Measurements from ENCODE around the gene CHN2.

CHN2 gene

DNA sequence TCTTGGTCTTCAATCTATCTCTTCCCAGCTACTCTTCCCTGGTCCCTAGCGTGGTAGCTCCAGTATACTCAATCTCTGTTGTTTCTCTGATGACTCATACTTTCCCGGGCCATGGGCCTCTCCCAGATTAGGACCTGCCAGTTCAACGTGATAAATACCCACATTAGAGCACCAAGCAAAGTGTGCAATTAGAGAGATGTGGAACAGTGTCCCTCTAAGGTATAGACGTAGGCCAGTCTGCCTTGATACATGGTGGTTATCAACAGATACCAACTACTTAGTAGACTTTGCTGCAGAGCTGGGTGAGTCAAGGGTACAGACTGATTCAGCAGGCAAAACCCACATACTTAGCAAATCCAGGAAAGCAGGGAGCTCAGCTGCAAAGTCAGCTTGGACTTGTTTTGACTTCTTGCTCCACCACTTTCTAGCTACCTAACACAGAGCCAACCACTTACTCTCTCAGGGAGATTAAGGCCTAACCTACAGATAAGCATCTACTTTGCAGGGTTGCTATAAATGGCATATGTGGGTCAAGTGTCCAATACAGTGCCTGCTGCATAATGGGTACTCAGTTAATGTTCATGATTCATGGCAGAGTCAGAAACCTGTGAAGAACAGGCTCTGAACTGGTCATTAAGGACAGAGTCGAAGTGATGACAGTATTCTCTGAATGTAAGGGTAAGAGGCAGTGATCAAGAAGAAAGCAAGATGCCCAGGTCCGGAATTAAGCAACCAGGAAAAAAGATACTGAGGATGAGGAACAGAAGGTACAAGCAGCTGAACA is 176.1 kb downstream of the CHN2 start:
- peak; percentile 68 for DNase-seq

DNA sequence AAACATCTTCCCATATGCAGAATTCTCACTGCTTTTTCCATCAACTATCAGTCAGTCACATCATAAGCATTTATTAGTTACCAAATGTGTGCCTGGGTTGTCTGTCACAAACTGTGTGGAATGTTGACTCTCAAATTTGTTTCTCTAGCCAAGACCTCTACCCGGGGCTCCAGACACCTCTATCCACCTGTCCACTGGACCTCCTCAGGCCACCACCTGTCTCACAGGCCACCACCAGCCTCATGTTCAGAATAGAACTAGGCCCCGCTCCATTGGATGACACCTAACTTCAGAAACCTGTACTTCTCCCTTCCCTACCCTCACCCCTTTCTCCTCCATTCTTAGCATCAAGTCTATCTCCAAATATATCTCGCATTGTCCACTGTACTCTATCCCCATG is 176.9 kb downstream of the CHN2 start:
- no peak for DNase-seq

DNA sequence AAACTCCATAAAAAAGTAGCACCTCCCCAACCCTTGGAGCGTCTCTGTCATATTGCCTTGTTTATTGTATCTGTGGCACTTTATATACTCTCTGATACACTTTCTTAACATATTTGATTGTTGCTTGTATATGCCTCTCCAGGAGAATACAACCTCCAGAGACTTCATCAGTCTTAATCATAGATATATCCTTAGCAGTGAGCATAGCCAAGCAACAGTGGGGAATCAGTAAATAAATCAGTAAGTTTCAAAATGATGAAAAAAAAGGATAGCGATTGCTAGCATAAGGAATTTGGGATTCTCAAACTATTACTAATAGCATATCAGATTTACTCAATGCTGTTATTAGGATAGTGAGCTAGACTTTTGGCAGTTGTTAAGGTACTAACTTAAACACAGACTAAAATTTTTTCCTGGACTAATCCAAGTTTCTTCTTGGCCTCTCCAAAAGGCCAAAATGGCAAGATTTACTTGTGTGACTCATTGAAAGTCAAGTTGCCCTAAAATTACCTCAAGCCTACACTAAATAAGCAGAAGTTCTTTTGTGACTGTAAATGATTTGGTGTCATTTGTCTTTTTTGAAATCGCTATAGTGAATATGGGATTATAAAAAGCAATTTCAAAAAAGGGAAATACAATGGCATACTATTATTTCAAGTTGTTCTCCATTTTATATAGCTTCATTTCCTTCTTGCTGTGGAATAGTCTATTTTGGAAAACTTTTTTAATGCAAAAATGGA is 177.9 kb downstream of the CHN2 start:
- DNase-seq: no peak

DNA sequence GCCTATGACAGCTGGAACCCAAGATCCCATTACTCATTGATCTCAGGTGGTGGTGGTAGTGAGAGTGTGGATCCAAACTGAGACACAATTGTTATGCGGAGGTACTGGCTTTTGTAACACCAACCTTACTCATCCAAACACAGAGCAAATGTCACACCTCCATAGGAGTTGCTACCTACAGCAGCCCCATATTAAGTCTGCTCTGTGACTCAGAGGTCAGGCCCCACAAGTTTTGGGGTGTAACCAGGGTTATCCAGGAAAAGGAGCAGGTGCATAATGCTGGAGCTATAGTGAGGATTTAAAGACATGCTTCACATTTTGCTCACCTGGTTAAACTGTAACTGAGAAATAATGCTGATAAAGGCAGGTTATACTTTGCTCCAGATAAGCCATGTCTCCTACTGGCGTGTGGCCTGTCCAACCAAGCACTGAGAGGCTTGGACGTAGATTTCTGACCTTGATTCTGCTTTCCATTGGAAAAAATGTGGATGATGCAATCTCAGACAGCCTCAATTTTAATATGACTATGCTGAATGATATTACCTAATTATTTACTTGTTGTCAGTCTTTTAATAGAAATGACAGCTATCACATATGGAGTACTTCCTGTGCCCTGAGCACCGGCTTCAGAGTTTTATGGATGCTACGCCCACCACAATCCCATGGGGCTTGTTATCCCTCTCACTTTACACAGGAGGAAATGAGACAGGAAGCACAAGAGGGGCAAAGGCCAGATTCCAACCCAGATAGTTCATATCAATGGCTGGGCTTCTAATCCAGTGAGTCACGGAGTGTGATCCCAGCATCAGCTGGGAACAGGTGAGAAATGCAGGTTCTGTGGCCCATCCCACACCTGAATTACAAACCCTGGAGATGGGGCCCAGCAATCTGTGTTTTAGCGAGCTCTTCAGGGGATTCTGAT is 181.3 kb downstream of the CHN2 start:
- peak; percentile 92 for DNase-seq

DNA sequence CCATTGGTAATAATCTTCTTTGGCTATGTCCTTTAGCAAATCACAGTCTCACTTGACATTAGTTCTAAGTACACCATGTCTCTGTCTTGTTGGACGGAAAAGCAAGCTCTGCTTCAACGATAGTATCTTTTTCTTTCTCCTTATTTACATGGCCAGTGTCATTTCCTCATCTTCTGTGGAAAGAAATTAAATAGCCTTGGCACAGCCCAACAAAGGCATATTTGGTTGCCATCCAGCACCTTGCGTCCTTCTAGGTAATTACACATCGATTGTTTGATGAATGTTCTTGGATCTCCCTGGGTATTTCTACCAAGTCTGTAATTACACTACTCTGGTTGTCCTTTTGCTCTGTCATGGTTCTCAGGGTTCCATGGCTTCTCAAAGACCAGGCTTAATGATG is 183.1 kb downstream of the CHN2 start:
- DNase-seq: no peak

DNA sequence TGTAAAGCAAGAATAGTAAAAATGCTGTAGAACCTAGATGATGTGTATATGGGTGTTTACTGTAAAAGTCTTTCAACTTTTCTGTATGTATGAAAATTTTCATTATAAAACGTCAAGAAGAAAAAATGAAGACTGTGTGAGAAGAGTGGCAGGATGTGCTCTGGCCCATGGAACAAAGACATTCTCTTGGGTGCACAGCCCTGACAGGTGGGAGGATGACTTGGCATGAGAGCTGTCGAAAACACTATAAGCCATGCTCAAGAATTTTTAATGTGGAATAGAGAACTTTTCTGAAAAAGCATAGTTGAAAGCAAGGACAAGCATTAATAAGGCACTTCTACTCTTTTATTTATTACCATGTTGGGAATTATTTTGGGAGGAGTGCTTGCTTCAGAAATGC is 185.0 kb downstream of the CHN2 start:
- no peak for DNase-seq

DNA sequence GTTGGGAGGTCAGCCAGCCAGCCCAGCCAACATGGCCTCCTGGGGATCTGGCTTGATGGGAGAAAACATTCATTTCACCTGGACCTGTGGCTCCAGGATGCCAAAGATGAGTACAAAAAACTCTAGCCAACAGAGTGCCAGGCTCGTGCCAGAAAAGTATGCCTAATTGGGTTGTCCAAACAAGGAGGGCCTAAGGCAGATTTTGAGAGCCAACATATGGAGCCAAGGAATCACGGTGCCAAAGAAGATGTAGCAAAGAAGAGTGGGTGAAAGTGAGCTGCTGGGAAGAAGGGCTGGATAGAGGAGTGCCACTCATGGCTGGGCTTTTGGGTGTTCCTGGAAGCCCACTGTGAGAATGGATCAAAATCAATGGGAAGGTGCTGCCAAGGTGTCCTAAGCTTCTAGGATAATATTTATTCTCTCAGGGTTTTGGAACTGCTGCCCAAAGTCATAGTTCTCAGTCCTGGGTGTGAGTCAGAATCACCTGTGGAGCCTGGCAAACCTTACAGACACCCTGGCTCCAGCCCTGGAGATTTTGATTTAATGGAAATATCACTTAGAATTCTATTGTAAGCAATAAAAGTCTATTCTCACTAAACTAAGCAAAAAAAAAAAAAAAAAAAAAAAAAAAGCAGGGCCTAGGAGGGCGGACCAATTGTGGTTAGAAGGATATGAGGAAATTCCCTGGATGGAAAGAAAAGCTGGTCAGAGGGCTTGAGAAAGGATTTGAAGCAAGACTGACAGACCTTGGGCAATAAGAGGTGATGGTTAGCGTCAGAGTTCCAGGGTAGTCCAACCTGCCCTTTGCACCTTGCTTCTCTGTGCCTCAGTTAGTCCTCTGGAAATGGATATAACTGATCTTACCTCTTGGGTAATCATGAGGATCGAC is 186.9 kb downstream of the CHN2 start:
- no peak for DNase-seq

DNA sequence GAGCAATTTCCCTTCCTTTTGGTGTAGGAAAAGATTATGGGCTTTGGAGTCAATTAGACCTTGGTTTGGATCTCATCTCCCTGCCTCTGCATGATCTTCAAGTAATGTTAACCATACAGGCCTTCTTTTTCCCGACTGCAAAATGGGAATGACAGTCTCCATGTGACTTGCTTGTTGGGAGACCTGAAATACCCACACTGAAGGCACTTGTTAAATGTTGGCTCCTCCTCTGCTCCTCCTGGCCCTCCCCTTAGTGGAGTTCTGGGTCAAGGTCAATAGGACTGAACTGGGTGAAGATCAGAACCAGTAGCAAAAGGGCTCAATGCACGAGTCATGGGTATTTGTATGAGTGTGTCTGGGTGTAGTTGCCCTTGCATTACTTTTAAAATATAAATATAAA is 189.7 kb downstream of the CHN2 start:
- no peak for DNase-seq

DNA sequence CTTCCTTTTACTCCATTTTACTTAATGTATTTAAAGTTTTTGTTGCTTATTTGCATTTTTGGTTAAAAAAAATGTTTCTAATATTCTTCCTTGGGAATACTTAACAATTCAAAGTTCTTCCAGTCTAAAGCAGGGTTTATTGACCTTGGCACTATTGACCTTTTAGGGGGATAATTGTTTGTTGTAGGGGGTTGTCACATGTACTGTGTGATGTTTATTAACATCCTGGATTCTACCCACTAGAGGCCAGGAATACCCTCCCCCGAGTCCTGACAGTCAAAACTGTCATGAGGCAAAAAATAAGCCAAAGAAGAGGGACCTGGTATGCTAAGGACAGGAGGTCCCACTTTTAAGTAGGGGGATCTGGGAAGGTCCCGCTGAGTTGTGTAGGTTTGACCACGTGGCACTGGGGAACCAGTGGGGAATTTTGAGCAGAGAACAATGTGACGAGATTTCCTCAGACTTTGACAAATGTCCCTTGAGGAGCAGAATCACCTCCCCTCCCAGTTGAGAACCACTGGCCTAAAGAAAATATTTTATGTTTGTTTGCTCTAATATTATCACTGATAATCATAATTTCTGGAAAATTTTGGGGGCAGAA is 190.7 kb downstream of the CHN2 start:
- no peak for DNase-seq

DNA sequence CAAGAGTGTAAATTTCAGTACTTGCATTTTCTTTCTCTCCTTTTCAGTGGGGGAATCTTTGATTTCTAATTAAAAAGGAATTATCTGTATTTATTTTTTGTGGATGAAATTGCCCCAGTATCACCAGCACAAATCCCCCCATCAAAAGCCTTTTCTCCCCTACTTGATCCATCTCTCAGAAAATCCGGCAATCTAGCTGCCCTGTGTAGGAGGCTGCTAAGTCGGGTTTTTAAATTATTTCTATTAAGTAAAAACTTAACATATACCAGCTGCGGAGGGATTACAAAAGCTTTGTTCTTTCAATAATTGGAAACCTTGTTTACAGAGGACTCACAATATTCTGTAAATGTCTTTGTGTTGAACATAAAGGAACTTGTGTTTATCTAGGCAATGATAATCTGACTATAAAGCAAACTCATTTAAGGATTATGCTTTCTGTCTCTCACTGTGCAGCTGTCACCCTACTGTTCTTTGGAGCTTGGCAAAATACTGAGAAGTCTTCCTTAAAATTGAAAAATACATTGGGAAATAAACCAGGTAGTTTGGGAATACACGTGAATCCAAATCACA is 191.7 kb downstream of the CHN2 start:
- DNase-seq: peak; percentile 39

DNA sequence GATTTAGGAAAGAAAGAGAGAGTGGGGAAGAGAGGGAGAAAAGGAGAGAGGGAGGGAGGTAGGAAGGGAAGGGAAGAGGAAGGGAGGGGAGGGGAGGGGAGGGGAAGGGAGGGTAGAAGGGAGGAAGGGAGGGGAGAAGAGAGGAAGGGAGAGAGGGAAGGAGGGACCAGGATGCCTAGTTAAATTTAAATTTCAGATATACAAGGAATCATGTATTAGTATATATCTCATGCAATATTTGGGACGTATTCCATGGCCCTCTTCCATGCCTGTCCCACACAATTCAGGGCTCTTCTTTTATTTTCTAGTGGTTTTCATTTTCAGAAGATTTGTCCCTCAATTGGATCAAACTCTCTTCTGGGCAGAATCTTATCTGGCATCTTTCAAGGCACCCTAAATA is 196.7 kb downstream of the CHN2 start:
- no peak for DNase-seq

DNA sequence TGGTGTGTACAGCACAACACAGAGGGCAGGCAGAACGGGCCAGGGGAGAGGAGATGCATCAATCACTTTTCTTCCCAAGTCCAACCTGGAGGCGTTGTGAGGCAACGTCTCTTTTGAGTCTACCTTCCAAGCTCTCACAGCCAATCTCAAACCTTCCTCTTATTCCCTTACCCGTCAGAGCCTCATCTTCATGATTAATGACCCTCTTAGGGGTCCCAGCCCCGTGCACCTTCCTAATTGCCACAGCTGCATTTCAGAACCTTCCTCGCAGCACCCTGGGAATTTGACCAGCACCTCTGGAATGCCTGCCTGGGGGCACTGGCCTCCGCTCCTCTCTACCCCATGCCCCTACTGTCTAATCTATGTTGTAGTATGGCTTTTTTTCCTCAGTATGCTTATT is 199.7 kb downstream of the CHN2 start:
- no peak for DNase-seq

DNA sequence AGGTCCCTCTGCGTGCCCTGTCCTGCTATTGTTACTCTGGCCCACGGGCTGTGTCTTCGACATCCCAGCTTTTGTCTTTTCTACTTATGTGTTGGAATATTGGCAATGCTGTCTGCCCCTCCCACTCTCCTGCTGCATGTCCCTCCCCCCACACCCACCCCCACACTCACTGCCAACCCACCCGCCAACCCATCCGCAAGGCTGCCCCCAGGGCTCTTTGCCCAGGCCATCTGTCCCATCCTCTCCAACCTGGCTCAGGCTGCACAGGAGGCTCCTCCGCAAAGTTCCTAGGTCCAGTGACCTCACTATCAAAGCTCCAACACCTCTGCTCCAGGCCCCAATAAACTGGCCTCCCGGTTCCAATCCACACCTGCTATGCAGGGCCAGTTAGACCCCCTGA is 202.0 kb downstream of the CHN2 start:
- no peak for DNase-seq

DNA sequence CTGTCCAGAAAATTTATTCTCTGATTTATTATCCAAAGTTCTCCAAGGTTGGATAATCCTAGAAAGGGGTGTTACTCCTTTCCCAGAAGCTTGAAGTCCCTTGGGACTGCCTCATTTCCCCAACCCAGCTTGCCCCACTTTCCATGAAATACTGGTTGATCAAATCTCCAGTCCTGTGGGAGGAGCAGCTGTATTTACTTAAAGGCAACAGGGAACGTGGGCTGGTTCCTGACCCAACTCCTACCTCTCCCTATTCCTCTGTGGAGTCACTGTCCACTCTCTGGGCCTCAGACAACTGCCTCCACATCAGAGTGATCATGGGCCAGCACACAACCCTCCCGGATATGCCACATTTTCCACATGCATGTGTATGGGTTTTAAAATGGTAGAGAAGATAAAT is 202.8 kb downstream of the CHN2 start:
- DNase-seq: peak; percentile 33

DNA sequence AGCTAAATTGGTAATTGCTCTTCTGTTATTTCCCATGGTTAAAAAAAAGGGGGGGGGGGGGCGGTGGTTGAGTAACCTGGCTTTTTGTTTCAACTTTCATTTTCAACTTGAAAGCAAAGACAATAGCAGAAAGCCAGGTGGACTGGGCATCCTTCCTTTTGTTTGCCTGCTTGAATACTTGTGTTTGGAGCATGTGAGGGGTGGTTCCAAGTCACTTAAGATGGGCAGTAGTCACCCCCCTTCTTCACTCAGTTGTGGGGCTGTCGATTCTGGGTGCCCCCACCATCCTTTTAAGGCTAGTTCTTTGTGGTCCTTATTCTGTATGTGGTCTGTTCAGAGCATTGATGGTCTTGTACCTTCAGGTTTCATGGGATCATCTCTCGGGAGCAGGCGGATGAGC is 203.4 kb downstream of the CHN2 start:
- no peak for DNase-seq

DNA sequence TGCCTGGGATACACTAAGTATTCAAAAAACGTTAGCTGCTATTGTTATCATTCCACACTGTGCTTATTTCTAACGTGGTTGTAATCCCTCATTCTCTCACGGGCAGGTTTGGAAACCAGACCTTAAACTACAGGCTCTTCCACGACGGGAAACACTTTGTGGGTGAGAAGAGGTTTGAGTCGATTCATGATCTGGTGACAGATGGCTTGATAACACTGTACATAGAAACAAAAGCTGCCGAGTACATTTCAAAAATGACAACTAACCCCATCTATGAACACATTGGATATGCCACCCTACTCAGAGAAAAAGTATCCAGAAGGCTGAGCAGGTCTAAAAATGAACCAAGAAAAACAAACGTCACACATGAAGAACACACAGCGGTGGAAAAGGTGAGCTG is 205.9 kb downstream of the CHN2 start:
- no peak for DNase-seq

DNA sequence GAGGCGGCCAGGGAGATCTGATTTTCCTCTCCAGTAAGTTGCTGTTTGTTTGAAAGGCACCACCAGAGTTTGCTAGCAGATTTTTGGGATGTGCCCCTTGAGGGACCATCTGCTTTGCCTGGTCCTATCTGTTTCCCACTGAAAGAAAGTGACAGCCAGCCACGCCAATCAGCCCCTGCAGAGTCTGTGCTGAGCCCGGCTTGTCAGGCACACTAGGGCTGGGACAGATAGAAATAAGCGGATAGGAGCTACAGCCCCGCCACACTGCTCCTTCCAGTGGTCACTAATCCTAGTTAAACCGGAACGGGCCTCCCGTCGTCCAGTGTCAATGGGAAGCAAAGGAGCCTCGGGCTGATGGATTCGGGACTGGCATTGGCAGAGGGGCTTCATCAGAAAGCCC is 207.2 kb downstream of the CHN2 start:
- no peak for DNase-seq

DNA sequence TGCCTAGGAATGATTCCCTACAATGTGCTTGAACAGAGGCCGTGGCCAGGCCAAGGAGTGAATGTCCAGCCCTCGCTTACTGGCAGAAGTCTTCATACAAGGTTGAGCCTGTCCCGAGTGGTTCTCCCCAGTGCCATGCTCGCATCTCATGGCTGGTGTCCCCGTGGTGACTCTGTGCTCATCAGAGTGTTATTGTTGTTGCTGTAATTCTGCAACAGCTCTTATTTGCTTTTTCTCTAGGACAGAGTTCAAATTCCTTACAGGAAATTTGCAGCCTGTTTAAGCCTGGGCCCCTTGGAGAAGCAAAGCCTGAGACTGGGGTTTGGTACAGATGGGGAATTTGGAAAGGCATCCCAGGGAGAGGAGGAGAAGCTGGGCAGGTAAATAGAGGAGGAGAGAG is 211.3 kb downstream of the CHN2 start:
- DNase-seq: no peak

DNA sequence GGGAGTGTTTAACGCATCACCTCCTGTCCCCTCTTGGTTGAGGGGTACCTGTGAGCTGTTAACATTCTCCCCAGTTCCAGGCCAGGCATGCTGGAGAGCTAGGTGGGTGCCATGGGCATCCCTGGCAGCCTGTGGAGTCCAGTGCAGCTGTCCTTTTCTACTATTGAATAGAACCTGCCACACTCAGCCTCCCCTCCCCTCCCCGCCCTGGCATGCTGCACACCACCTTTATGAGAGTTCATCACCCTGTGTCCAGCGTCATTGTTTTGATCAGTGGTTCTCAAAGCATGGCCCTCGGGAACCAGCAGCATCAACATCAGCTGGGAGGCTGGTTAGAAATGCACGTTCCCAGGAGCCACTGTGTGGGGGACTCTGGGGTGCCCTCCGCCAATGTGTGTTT is 211.8 kb downstream of the CHN2 start:
- no peak for DNase-seq

DNA sequence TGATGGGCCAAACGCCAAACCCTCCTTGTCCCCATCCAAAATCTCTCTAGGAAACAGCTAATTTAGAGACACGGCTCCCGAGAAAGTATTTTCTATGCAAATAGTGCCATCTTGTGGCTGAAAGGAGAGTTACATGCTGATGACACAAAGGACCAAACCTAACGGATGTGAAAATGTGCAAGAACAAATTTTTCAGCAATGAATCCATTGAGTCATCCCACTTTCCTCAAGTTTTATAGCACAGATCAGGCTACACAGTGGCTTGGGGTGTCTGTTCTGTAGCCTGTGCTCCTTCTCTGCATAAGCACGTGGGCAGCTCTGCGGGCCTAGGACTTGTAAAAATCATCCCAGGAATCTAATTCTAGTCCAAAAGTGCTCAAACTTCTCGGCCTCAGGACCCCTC is 214.3 kb downstream of the CHN2 start:
- peak; percentile 78 for DNase-seq

DNA sequence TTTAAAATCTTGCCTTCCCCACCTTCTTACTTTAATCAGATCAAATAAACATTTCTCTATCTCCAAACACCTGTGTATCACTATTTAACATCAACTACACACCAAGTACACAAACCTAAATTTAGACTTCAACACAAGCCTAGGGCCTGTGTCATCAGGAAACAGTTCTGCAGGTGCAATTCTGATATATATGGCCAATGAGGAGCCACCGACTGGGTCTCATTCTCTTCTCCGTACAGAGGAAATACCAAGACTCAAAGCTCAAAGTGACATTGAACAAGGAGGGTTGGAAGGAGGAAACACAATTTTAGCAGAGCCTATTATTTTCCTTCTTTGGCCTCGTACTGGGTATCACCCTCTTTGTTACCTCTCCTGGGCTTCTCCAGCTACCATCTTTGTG is 216.4 kb downstream of the CHN2 start:
- no peak for DNase-seq

DNA sequence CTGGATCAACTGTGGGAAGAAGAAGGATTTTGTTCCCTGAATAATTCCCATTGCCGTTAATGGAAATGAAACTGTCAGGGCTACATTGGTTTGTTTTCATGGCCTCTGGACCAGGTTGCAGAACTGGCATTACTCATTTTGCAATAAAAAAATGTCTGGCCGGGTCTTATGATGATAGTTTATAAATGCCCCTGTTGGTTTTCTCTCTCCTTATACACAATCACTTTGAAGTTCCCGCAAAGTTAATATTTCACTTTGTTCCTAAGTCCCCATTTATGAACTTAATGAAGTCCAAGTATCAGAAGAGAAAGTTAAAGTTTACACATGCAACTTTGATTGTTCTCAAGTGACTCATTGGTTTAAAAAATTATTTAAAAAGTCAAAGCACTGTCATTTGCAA is 218.3 kb downstream of the CHN2 start:
- DNase-seq: no peak
